Stimulated activated memory B cell treated with anti-CD40 and anti-IgM and Interleukin-4, amounts not matched to agents 10 μg/mL and 1 μg/mL and 100 μg/mL, for 72 hours (primary cell): Measurements from ENCODE around the gene CXorf38.
"Not testable (repeated sequence)": the region's sequence is repeated elsewhere in the genome, so short reads cannot be mapped to it uniquely, and the experiment has no call there.

Experiments used
- ATAC-seq: fragments of 150-1000 bp; cut with Tn5 transposase; 2 replicates; pipeline ENCODE4 v1.10.0; 2021
- H3K27ac Mint-ChIP-seq: one replicate; pipeline ENCODE4 v1.8.0; 2022; ENCODE audit warnings: mild to moderate bottlenecking, mixed read lengths
- H3K27me3 Mint-ChIP-seq: one replicate; pipeline ENCODE4 v1.8.0; 2022; ENCODE audit warnings: mixed read lengths
- H3K36me3 Mint-ChIP-seq: one replicate; pipeline ENCODE4 v1.8.0; 2022; ENCODE audit warnings: mixed read lengths
- H3K4me1 Mint-ChIP-seq: one replicate; pipeline ENCODE4 v1.8.0; 2022; ENCODE audit warnings: mixed read lengths
- H3K4me3 Mint-ChIP-seq: one replicate; pipeline ENCODE4 v1.8.0; 2022; ENCODE audit warnings: mild to moderate bottlenecking, moderate library complexity, mixed read lengths
- H3K9me3 Mint-ChIP-seq: one replicate; pipeline ENCODE4 v1.8.0; 2022; ENCODE audit warnings: mixed read lengths

CXorf38 gene

DNA sequence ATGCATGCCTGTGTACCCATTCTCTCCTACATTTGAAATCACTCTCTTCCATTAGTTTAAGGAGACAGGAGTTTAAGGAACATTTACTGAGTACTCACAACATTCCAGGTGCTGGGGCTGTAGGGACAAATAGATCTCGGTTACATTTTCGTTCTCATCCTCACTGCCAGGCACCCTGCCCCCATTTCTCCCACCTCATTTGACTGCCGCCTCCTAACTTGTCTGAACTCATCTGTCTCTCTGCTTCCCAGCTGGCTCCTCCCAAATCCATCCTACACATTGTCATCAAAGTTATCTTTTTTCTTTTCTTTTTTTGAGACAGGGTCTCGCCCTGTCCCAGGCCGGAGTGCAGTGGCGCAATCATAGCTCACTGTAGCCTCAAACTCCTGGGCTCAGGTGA is 43.9 kb downstream of the CXorf38 start:
- H3K36me3 Mint-ChIP-seq = peaks cover 31% of the 10 kb centered on the region
- no peaks in the 10 kb centered on the region for H3K9me3 Mint-ChIP-seq
- no peaks in the 10 kb centered on the region for H3K4me1 Mint-ChIP-seq
- H3K27ac Mint-ChIP-seq = no peak overlapping the region
- ATAC-seq = no peak
- no peak overlapping the region for H3K4me3 Mint-ChIP-seq
- no peaks in the 10 kb centered on the region for H3K27me3 Mint-ChIP-seq

DNA sequence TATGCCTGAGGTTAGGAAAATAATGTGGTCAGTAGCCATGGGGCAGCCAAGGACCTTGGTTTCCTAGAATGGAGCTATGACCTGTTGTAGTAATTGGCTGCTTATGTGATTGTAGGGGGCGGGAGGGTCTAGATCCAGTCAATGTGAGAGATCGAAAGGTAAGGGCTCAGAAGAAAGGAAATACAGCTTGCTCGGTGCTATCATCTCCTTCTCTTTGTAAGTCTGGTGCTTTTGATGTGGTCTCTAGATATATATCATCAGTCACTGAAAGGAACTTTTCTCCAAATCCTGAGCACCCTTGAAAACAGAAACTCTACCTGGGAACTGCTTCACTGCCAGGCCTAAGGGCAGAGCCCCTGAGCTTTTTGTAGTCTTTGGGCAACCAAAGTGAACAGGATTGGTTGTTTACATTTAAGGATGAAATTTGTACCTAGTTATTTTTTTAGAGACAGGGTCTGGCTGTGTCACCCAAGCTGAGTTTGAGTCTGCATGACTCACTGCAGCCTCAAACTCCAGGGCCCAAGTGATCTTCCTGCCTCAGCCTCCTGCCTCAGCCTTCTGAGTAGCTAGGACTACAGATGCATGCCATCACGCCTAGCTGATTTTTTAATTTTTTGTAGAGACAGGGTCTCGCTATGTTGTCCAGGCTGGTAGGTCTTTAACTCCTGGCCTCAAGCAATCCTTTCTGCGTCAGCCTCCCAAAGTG is 57.6 kb downstream of the CXorf38 start:
- peaks cover 11% of the 10 kb centered on the region for H3K4me1 Mint-ChIP-seq
- not testable (repeated sequence) for H3K27me3 Mint-ChIP-seq, H3K9me3 Mint-ChIP-seq, ATAC-seq, H3K4me3 Mint-ChIP-seq, H3K27ac Mint-ChIP-seq
- peaks cover 13% of the 10 kb centered on the region for H3K36me3 Mint-ChIP-seq

DNA sequence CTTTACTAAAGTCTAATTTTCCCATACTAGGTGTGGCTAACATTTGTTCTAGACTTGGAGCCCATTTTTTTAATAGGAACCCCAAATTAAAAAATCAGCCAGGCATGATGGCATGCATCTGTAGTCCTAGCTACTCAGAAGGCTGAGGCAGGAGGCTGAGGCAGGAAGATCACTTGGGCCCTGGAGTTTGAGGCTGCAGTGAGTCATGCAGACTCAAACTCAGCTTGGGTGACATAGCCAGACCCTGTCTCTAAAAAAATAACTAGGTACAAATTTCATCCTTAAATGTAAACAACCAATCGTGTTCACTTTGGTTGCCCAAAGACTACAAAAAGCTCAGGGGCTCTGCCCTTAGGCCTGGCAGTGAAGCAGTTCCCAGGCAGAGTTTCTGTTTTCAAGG is 59.7 kb downstream of the CXorf38 start:
- not testable (repeated sequence) for H3K9me3 Mint-ChIP-seq, ATAC-seq, H3K4me3 Mint-ChIP-seq, H3K27ac Mint-ChIP-seq, H3K36me3 Mint-ChIP-seq, H3K27me3 Mint-ChIP-seq
- H3K4me1 Mint-ChIP-seq = peaks cover 23% of the 10 kb centered on the region

DNA sequence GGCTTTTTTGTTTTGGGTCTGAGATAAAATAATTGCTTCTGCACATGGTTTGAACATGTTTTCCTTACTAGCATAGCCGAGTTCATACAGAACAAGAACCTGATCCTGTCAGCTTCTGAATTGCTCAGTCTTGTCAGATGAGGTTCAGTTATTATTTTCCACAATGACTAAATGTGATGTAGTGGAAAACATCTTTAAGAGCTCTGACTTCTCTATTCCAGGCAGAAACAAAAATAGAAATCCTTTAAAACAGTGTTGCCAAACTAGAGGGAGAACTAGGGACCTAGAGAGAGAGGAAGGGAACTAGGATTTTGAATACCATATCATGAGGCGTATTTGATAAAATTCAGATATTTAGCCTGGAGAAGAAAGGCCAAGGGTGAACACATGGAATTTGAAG is 64.5 kb downstream of the CXorf38 start:
- Mint-ChIP-seq H3K27me3 (no peaks in the 10 kb centered on the region), H3K27ac (peak overlapping the region; percentile 13), H3K4me3 (no peak overlapping the region), H3K36me3 (no peaks in the 10 kb centered on the region), H3K9me3 (no peaks in the 10 kb centered on the region), H3K4me1 (peaks cover 29% of the 10 kb centered on the region)
- ATAC-seq = no peak

DNA sequence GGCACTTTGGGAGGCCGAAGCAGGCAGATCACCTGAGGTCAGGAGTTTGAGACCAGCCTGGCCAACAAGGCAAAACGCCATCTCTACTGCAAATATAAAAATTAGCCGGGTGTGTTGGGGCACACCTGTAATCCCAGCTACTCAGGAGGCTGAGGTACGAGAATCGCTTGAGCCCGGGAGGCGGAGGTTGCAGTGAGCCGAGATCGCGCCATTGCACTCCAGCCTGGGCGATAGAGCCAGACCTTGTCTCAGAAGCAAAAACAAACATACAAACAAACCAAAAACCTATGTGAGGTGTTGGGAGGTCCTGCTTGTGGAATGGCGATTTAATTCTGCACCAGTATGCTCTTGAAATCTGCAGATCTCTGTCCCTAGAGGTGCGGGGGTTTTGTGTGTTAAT is 65.2 kb downstream of the CXorf38 start:
- not testable (repeated sequence) for H3K4me3 Mint-ChIP-seq

DNA sequence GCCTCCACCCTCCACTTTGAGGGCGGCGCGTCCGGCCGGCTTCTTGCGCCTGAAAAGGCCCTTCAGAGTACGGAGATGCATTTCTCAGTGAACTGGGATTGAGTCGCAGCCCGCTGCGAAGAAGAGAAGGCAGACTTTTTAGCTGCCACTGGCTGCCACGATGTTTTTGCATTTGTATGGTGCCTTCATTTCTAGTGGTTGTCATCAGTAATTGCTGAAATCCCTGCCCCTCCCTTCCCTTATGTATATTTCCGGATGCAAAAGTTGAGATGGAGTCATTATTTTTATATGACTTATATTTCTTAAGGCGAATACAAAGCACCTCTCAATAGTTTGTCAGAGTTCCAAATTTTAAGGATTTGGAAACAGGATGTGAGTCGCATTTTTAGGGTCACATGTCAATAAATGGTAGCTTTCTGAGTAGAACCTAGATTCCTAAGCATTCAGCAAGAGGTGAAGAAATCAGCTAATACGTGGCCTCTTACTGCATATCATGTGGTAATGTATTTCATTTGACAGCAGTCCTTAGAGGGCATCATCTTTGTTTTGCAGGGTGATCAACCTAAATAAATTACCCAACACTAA is 65.9 kb downstream of the CXorf38 start:
- Mint-ChIP-seq H3K36me3 (no peaks in the 10 kb centered on the region), H3K27ac (peak overlapping the region; percentile 98), H3K9me3 (no peaks in the 10 kb centered on the region), H3K4me3 (peak overlapping the region; percentile 54), H3K4me1 (peaks cover 28% of the 10 kb centered on the region), H3K27me3 (no peaks in the 10 kb centered on the region)
- ATAC-seq = no peak

More for the DNA sequence above, 65.2 kb downstream of the CXorf38 start:
- Mint-ChIP-seq H3K4me1 (peaks cover 29% of the 10 kb centered on the region), H3K27ac (peak overlapping the region; percentile 98)
- not testable (repeated sequence) for H3K9me3 Mint-ChIP-seq, H3K36me3 Mint-ChIP-seq, ATAC-seq, H3K27me3 Mint-ChIP-seq

DNA sequence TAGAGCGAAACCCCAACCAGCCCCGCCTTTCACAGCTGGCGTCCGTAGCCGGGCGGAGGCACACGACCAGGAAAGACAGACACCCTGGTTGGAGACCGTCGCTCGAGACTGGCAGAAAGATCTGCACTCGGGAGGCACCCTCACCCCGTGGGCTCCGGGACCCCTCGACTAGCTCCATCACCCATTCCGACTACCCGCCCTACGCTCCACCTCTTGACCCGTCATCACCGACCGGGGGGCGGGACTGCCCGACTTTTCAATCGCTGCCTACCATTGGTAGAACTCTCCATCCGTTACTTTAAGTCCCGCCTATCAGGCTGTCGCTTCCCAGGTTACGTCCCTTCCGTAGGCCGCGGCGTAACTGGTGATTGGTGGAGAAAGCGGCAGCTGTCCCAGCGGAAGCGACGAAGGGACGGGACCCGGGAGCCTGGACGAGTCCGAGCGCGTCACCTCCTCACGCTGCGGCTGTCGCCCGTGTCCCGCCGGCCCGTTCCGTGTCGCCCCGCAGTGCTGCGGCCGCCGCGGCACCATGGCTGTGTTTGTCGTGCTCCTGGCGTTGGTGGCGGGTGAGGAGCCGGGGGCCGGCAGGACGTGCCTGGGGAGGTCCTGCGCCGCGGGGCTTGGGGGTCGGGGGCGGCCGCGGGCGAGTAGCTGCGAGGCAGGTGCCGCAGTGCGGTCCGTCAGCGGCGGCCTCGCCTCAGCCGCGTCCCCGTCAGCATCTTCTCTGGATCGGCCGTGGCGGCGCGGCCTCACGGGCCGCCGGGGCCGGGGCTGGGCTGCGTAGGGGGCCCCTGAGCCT is 66.6 kb downstream of the CXorf38 start, which contains the start of gene ATP6AP2:
TSS of gene ATP6AP2 (plus strand) at position 434 of the 799 bp plus-strand sequence. CDS start at position 530, 96 bp downstream.
- ATAC-seq = peak; percentile 99
- Mint-ChIP-seq H3K27me3 (no peaks in the 10 kb centered on the region), H3K36me3 (no peaks in the 10 kb centered on the region), H3K9me3 (no peaks in the 10 kb centered on the region), H3K27ac (peak within 1 kb of the TSS; percentile 98), H3K4me1 (peaks cover 23% of the 10 kb centered on the region), H3K4me3 (peak within 1 kb of the TSS; percentile 83)

DNA sequence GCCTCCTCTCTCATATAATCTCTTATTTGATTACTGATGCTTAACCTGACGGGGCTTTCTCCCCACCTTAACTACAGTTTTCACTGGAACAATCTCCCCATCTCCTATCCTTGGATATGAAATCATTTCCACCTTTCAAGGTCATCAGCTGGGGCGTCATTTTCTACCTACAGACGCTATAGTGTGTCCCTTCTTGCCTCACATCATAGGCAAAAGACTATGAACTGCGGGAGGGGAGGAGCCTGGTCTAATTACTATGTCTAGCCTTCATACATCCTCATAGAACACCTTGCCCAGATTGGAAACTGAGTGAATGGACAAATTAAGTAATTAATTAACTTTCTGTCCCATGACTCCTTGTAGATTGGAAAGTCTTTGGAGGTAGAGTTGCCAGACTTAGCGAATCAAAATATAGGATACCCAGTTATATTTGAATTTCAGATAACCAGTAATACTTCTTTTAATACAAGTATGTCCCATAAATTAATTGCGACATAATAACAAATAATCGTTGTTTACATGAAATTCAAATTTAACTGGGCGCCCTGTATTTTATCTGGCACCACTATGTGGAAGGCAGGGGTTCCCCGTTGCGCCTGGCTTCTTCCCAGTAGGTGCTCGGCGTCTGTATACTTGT is 67.3 kb downstream of the CXorf38 start:
- Mint-ChIP-seq H3K27ac (peak overlapping the region; percentile 98), H3K9me3 (no peaks in the 10 kb centered on the region), H3K4me1 (peaks cover 19% of the 10 kb centered on the region), H3K36me3 (no peaks in the 10 kb centered on the region), H3K4me3 (peak overlapping the region; percentile 83), H3K27me3 (no peaks in the 10 kb centered on the region)
- ATAC-seq = peak; percentile 72

DNA sequence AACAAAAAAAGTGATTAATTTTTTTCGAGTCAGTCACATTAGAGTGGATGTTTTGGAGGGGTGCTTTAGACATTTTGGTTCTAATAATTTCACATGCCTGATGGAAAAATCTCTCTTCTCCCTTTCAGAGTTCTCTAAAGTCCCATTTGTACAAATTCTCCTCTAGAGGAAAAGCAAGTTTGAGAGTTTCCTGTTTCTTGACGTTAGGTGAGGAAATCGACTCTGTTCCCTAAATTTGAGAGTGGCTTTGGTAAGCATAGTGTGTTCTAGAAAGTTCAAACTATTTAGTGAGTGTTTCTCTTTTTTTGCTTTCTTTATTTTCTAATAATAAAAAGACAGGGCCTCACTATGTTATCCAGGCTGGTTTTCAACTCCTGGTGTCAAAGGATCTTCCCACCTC is 68.2 kb downstream of the CXorf38 start:
- no peaks in the 10 kb centered on the region for H3K9me3 Mint-ChIP-seq
- no peak for ATAC-seq
- H3K36me3 Mint-ChIP-seq = no peaks in the 10 kb centered on the region
- H3K27ac Mint-ChIP-seq = no peak overlapping the region
- H3K4me1 Mint-ChIP-seq = peaks cover 18% of the 10 kb centered on the region
- H3K4me3 Mint-ChIP-seq = no peak overlapping the region
- H3K27me3 Mint-ChIP-seq = no peaks in the 10 kb centered on the region

DNA sequence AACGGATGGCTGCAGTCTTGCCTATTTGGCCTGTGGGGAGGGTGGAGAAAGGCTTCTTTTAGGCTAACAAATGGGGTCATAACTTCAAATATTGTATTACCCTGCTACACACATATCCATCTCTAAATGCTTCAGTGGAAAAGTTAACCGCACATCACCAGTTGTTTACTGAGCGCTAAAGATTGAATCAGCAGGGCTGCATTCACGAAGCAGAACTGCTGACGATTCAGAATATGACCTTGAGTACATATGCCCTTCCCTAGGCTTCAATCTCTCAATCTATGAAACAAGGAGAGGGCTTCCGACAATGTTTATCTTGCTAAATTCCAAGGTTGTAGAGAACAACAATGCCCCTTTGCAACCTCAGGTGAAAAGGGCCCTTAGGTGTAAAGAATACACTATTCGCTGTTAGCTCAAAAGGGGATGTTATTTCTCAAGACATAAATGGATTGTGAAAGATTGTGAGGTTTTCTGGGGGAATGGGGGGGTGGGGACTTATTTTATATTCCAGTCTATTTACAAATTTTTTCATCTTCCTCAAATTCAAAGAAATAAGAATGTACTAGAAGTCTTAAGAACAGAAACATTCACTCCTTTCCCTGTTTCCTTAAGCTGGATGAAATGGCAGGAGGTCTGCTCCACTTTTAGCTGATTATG is 69.2 kb downstream of the CXorf38 start:
- Mint-ChIP-seq H3K27me3 (no peaks in the 10 kb centered on the region), H3K9me3 (no peaks in the 10 kb centered on the region), H3K36me3 (no peaks in the 10 kb centered on the region), H3K4me1 (peaks cover 12% of the 10 kb centered on the region), H3K27ac (no peak overlapping the region), H3K4me3 (no peak overlapping the region)
- no peak for ATAC-seq
